Liver (tissue), 2 donors: ENCODE results near the gene TMEM163.

Source experiments
- YY1 ChIP-seq: IDR thresholded peaks from 2 replicates; pipeline ENCODE4 v1.6.1; 2016; ENCODE audit warnings: antibody characterized with exemption, mild to moderate bottlenecking
- TF ChIP-seq, protein P1 (sequence below): IDR thresholded peaks from 2 replicates; pipeline ENCODE4 v1.6.1; 2016; ENCODE audit warnings: antibody characterized with exemption
- TF ChIP-seq, protein P2 (sequence below): fragments of 150-350 bp; IDR thresholded peaks from 2 replicates; pipeline ENCODE4 v1.5.1; 2017; ENCODE audit warnings: improper control_type of control experiment, low read depth, low read length; ENCODE audit not compliant: missing input control
- donor health status: healthy.

DNA sequence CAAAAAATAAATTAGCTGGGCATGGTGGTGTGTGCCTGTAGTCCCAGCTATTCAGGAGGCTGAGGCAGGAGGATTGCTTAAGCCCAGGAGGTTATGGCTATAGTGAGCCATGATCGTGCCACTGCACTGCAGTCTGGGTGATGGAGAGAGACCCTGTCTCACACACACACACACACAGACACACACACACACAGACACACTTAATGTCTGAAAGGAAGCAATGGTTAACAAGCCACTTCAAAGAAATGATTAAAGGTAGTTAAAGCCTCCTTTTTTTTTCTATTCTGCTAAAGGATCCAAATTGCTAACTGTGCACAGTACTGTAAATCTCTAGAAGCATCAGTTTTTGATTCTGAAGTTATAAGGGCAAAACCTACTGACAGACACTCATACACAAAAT, 211.1 kb downstream of the TMEM163 start:
- TF ChIP-seq, protein P1, sequence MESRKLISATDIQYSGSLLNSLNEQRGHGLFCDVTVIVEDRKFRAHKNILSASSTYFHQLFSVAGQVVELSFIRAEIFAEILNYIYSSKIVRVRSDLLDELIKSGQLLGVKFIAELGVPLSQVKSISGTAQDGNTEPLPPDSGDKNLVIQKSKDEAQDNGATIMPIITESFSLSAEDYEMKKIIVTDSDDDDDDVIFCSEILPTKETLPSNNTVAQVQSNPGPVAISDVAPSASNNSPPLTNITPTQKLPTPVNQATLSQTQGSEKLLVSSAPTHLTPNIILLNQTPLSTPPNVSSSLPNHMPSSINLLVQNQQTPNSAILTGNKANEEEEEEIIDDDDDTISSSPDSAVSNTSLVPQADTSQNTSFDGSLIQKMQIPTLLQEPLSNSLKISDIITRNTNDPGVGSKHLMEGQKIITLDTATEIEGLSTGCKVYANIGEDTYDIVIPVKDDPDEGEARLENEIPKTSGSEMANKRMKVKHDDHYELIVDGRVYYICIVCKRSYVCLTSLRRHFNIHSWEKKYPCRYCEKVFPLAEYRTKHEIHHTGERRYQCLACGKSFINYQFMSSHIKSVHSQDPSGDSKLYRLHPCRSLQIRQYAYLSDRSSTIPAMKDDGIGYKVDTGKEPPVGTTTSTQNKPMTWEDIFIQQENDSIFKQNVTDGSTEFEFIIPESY, result no peak
- TF ChIP-seq, protein P2, sequence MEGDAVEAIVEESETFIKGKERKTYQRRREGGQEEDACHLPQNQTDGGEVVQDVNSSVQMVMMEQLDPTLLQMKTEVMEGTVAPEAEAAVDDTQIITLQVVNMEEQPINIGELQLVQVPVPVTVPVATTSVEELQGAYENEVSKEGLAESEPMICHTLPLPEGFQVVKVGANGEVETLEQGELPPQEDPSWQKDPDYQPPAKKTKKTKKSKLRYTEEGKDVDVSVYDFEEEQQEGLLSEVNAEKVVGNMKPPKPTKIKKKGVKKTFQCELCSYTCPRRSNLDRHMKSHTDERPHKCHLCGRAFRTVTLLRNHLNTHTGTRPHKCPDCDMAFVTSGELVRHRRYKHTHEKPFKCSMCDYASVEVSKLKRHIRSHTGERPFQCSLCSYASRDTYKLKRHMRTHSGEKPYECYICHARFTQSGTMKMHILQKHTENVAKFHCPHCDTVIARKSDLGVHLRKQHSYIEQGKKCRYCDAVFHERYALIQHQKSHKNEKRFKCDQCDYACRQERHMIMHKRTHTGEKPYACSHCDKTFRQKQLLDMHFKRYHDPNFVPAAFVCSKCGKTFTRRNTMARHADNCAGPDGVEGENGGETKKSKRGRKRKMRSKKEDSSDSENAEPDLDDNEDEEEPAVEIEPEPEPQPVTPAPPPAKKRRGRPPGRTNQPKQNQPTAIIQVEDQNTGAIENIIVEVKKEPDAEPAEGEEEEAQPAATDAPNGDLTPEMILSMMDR, result no peak
- TF ChIP-seq YY1, result no peak
